GM12864 (cell line): Measurements from ENCODE around the gene HYAL2.

Experiments
- DNase-seq: peaks from one replicate; pipeline ENCODE4 v3.0.0-alpha.2; 2011; ENCODE audit warnings: low read depth
- H3K4me3 ChIP-seq: 2 replicates; pipeline ENCODE4 v1.5.1; 2011; ENCODE audit warnings: mild to moderate bottlenecking, low read depth, low read length, control low read depth
- CTCF ChIP-seq: IDR thresholded peaks from 2 replicates; pipeline ENCODE4 v1.5.1; 2011; ENCODE audit warnings: low read depth, mild to moderate bottlenecking, moderate library complexity, low read length, control low read depth, inconsistent platforms; ENCODE audit errors: missing control alignments

The HYAL2 gene

GRCh38 chr3:50355829-50356552 is 33.4 kb upstream of the HYAL2 start:
- TF ChIP-seq CTCF = no peak
- H3K4me3 ChIP-seq = no peak overlapping the region
- no peak for DNase-seq

- no peak overlapping the region for H3K4me3 ChIP-seq
- no peak for DNase-seq
- TF ChIP-seq CTCF = no peak
These were observed 32.3 kb upstream of the HYAL2 start for GRCh38 chr3:50354850-50355249.

DNA sequence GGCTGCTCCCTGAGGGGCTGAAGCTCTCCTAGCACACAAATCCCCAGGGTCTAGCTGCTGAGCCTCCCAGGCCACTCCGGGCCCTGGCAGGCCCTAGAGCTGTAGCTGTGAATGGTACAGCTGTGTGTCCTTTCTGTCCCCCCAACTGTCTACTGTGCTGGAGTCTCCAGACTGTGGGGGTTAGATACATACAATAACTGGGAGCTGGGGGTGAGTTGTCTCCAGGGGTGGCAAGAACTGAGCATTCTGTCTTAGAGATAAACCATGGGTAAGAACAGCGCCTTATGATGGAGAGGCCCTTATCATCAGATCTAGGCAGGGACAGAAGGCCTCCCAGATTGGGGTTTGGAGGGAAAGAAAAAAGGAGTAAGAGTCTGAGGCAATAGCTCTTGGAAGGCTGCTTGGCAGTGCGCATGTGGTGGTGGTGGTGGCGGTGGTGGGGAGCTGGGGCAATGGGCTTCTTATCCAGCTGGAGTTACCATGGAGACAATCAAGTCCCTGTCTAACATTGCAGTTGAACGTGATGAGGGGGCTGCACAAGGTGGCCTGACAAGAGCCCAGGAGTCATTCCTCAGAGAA is 31.7 kb upstream of the HYAL2 start:
- no peak overlapping the region for H3K4me3 ChIP-seq
- TF ChIP-seq CTCF = no peak
- DNase-seq = no peak

- no peak for DNase-seq
- TF ChIP-seq CTCF = no peak
- H3K4me3 ChIP-seq = no peak overlapping the region
These were observed 30.9 kb upstream of the HYAL2 start for GRCh38 chr3:50353245-50354004.

DNA sequence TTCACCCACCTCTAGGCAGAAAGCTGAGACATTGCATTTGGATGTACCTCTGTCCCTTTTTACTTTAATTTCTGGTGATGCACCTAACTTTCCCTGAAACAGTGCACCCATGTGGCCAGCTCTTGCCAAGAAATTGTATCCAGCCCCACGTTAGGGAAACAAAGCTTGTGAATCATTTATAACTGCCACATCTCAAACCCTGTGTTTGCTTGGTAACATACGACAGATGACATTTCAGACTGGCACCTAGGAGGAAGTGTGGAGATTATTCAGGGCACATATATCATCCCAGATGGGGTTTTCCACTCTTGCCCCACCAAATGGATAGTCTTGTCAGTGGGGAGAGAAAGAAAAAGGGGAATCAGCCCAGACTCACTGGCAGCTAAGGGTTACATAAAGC is 30.2 kb upstream of the HYAL2 start:
- peak; percentile 11 for TF ChIP-seq CTCF
- H3K4me3 ChIP-seq = no peak overlapping the region
- no peak for DNase-seq

- no peak for TF ChIP-seq CTCF
- no peak for DNase-seq
These were observed 28.8 kb upstream of the HYAL2 start for GRCh38 chr3:50351323-50351697.

More at GRCh38 chr3:50351323-50351697, 28.8 kb upstream of the HYAL2 start:
- H3K4me3 ChIP-seq = peak overlapping the region; percentile 67
